Measurements from ENCODE around the gene SCN1A.

The SCN1A gene

DNA sequence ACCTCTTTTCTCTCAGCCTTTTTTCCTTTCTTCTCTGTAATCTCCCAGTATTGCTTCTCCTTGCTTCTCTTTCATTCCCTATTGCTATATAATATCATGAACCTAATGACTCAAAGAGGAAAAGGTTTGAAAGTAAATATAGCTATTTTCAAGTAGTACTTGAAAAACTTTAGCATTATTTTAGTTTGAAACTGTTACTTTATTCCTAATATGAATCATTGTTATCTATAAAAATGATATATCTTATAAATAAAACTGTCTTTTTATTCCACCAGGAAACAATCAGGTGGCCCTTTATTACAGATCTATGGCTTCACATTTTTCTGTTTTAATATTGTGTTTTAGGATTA is 311 bp upstream of the SCN1A start:
- no peak for DNase-seq (ENCODE audit: low read depth)
- H3K4me3 ChIP-seq (ENCODE audit: low read depth, low read length) = no peak overlapping the region
- TF ChIP-seq, protein P1, sequence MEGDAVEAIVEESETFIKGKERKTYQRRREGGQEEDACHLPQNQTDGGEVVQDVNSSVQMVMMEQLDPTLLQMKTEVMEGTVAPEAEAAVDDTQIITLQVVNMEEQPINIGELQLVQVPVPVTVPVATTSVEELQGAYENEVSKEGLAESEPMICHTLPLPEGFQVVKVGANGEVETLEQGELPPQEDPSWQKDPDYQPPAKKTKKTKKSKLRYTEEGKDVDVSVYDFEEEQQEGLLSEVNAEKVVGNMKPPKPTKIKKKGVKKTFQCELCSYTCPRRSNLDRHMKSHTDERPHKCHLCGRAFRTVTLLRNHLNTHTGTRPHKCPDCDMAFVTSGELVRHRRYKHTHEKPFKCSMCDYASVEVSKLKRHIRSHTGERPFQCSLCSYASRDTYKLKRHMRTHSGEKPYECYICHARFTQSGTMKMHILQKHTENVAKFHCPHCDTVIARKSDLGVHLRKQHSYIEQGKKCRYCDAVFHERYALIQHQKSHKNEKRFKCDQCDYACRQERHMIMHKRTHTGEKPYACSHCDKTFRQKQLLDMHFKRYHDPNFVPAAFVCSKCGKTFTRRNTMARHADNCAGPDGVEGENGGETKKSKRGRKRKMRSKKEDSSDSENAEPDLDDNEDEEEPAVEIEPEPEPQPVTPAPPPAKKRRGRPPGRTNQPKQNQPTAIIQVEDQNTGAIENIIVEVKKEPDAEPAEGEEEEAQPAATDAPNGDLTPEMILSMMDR (IDR thresholded peaks at IDR 0.05; ENCODE audit: insufficient read depth, low read depth, low read length, missing control alignments) = no peak

- no peak for DNase-seq (ENCODE audit: low read depth)
- TF ChIP-seq, protein P1 (IDR thresholded peaks at IDR 0.05; ENCODE audit: insufficient read depth, low read depth, low read length, missing control alignments) = no peak
- H3K4me3 ChIP-seq (ENCODE audit: low read depth, low read length) = no peak overlapping the region
Observed at GRCh38 chr2:166126007-166126639, 1.7 kb downstream of the SCN1A start.

- TF ChIP-seq, protein P1 (IDR thresholded peaks at IDR 0.05; ENCODE audit: insufficient read depth, low read depth, low read length, missing control alignments) = no peak
- no peak for DNase-seq (ENCODE audit: low read depth)
- H3K4me3 ChIP-seq (ENCODE audit: low read depth, low read length) = no peak overlapping the region
Observed at GRCh38 chr2:166125557-166125956, 2.3 kb downstream of the SCN1A start.

DNA sequence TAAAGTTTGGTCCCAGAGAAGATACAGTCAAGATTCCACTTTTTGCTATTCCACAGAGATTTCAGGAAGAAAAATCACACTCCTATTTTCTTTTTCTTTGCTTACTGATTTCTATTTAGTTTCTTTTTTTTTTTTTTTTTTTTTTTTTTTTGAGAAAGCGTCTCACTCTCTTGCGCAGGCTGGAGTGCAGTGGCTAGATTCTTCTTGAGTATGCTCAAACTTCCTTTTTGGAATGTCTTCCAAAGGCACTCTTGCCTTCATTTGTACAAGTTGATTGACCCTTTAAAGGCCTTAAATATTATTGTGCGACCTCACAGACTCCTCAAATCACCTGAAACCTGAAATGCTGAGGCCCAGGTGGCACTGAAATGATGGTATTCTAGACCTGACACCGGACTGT is 9.6 kb downstream of the SCN1A start:
- DNase-seq (ENCODE audit: low read depth) = no peak
- TF ChIP-seq, protein P1 (IDR thresholded peaks at IDR 0.05; ENCODE audit: insufficient read depth, low read depth, low read length, missing control alignments) = no peak
- H3K4me3 ChIP-seq (ENCODE audit: low read depth, low read length) = no peak overlapping the region

GRCh38 chr2:166117491-166117890 is 10.3 kb downstream of the SCN1A start:
- no peak for DNase-seq (ENCODE audit: low read depth)
- TF ChIP-seq, protein P1 (IDR thresholded peaks at IDR 0.05; ENCODE audit: insufficient read depth, low read depth, low read length, missing control alignments) = no peak
- H3K4me3 ChIP-seq (ENCODE audit: low read depth, low read length) = no peak overlapping the region

- DNase-seq (ENCODE audit: low read depth) = peak; percentile 51
- H3K4me3 ChIP-seq (ENCODE audit: low read depth, low read length) = no peak overlapping the region
- TF ChIP-seq, protein P1 (IDR thresholded peaks at IDR 0.05; ENCODE audit: insufficient read depth, low read depth, low read length, missing control alignments) = no peak
Observed at GRCh38 chr2:166115589-166115988, 12.2 kb downstream of the SCN1A start.

- DNase-seq (ENCODE audit: low read depth) = no peak
- H3K4me3 ChIP-seq (ENCODE audit: low read depth, low read length) = no peak overlapping the region
- TF ChIP-seq, protein P1 (IDR thresholded peaks at IDR 0.05; ENCODE audit: insufficient read depth, low read depth, low read length, missing control alignments) = no peak
Observed at GRCh38 chr2:166112193-166112605, 15.6 kb downstream of the SCN1A start.

Data from GM12865 (cell line).